ENCODE data around the gene FURIN.

Gene FURIN

GRCh38 chr15:90929246-90930019 lies 61.0 kb downstream of the FURIN start:
- no peak for DNase-seq (ENCODE audit: low read depth)
- in situ Hi-C loops (cut with HindIII; ENCODE audit: low sequenced_read_pairs) = no loop called here
- no peak for TF ChIP-seq CTCF (IDR thresholded peaks at IDR 0.05; ENCODE audit: low read depth, low read length, missing control alignments)
- H3K4me3 ChIP-seq (ENCODE audit: low read depth, low read length) = peak overlapping the region; percentile 43

- TF ChIP-seq CTCF (IDR thresholded peaks at IDR 0.05; ENCODE audit: low read depth, low read length, missing control alignments) = no peak
- in situ Hi-C loops (cut with HindIII; ENCODE audit: low sequenced_read_pairs) = no loop called here
- no peak overlapping the region for H3K4me3 ChIP-seq (ENCODE audit: low read depth, low read length)
- DNase-seq (ENCODE audit: low read depth) = no peak
Measured at GRCh38 chr15:90930861-90931574, 62.6 kb downstream of the FURIN start.

GRCh38 chr15:90931575-90931827 lies 63.1 kb downstream of the FURIN start:
- no peak for TF ChIP-seq CTCF (IDR thresholded peaks at IDR 0.05; ENCODE audit: low read depth, low read length, missing control alignments)
- in situ Hi-C loops (cut with HindIII; ENCODE audit: low sequenced_read_pairs) = no loop called here
- peak overlapping the region; percentile 75 for H3K4me3 ChIP-seq (ENCODE audit: low read depth, low read length)
- DNase-seq (ENCODE audit: low read depth) = no peak

- peak; percentile 91 for TF ChIP-seq CTCF (IDR thresholded peaks at IDR 0.05; ENCODE audit: low read depth, low read length, missing control alignments)
- peak; percentile 46 for DNase-seq (ENCODE audit: low read depth)
- H3K4me3 ChIP-seq (ENCODE audit: low read depth, low read length) = peak within 1 kb of the TSS; percentile 75
- in situ Hi-C loops (cut with HindIII; ENCODE audit: low sequenced_read_pairs) = no loop called here
Measured at GRCh38 chr15:90931828-90932659, 63.7 kb downstream of the FURIN start, which contains the start of gene HDDC3. Gene HDDC3, minus strand, starts transcription at chr15:90932549. Its CDS starts 9 bp downstream, at chr15:90932540.

- peak overlapping the region; percentile 75 for H3K4me3 ChIP-seq (ENCODE audit: low read depth, low read length)
- in situ Hi-C loops (cut with HindIII; ENCODE audit: low sequenced_read_pairs) = no loop called here
- DNase-seq (ENCODE audit: low read depth) = no peak
- TF ChIP-seq CTCF (IDR thresholded peaks at IDR 0.05; ENCODE audit: low read depth, low read length, missing control alignments) = no peak
Measured at GRCh38 chr15:90932660-90932991, 64.2 kb downstream of the FURIN start.
